SJSA1 (cell line): Measurements from ENCODE around the gene LOXL4. TPM values are rescaled to one million over a fixed set of nuclear protein-coding genes. Genes with fewer than 3 reads are reported as not detected.
"Not testable (repeated sequence)": the region's sequence is repeated elsewhere in the genome, so short reads cannot be mapped to it uniquely, and the experiment has no call there.

Source experiments
- DNase-seq, 2 experiments: peaks; one replicate each; pipeline ENCODE4 v3.0.0-alpha.2; 2015 to 2020; ENCODE audit warnings: low spot score in 2 of 2, low read depth in 1 of 2
- H3K27ac ChIP-seq: fragments of 250-450 bp; sonication (Bioruptor Pico); 2 replicates; pipeline ENCODE4 v1.5.1; 2020; ENCODE audit warnings: mild to moderate bottlenecking, moderate library complexity
- H3K27me3 ChIP-seq: fragments of 250-450 bp; sonication (Bioruptor Pico); replicated peaks from 2 replicates; pipeline ENCODE4 v1.5.1; 2020; ENCODE audit warnings: mild to moderate bottlenecking, moderate library complexity
- H3K36me3 ChIP-seq: fragments of 250-450 bp; sonication (Bioruptor Pico); 2 replicates; pipeline ENCODE4 v1.5.1; 2020; ENCODE audit warnings: mild to moderate bottlenecking
- H3K4me1 ChIP-seq: fragments of 250-450 bp; sonication (Bioruptor Pico); replicated peaks from 2 replicates; pipeline ENCODE4 v1.6.1; 2021; ENCODE audit warnings: mild to moderate bottlenecking
- H3K4me3 ChIP-seq: fragments of 250-450 bp; sonication (Bioruptor Pico); 2 replicates; pipeline ENCODE4 v1.5.1; 2020; ENCODE audit warnings: mild to moderate bottlenecking
- H3K9me3 ChIP-seq: fragments of 250-450 bp; sonication (Bioruptor Pico); replicated peaks from 2 replicates; pipeline ENCODE4 v1.5.1; 2020; ENCODE audit warnings: mild to moderate bottlenecking
- total RNA-seq: library from RNA; depleted of rRNA; stranded (reverse); fragments of >200 nt; shearing (Covaris generic); gene quantifications from 2 replicates; pipeline ENCODE4 v1.2.3, GENCODE V29; 2014

The LOXL4 gene
- total RNA-seq, 1 experiment from 2014 or later, result 0.55 TPM

DNA sequence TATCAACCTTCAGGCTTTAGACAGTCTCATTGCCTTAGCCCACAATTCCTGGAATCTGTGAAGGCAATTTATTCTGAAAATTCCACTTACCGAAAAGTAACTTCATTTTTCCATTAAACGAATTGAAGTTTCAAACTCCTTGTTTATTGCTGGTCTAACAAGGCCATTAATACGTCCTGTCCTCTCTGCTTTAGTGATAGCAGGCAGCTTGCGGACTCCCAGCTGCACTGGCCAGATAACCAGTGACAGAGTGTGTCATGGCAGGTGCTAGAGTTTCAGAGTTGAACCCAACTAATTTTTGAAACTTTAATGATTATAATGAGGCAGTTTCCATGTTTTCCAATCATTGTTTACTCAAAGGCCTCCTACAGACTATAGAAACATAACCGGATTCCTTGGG, 31.1 kb downstream of the LOXL4 start:
- peaks cover 39% of the 10 kb centered on the region for H3K36me3 ChIP-seq
- H3K27me3 ChIP-seq, result no peaks in the 10 kb centered on the region
- no peak overlapping the region for H3K27ac ChIP-seq
- H3K4me1 ChIP-seq, result no peaks in the 10 kb centered on the region
- no peaks in the 10 kb centered on the region for H3K9me3 ChIP-seq
- no peak for DNase-seq
- no peak overlapping the region for H3K4me3 ChIP-seq

DNA sequence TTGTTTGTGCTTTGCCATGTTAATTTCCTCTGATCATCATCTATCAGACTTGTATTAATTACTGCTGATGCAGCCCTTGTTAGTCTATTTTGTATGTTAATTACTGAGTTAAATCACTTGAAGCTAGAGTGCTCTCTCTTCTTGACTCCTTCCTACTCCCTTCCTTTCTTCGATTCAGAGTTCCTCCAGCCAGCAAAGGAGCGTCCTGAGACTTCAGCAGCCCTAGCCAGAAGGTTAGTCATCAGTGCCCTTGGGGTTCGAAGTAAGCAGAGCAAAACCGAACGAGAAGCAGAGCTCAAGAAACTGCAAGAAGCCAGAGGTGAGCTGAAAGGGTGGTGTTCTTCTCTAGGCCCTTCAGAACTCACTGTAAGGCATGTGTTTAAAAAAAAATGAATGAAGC, 32.1 kb downstream of the LOXL4 start:
- no peaks in the 10 kb centered on the region for H3K4me1 ChIP-seq
- H3K27me3 ChIP-seq, result no peaks in the 10 kb centered on the region
- DNase-seq, result no peak
- peaks cover 39% of the 10 kb centered on the region for H3K36me3 ChIP-seq
- H3K27ac ChIP-seq, result no peak overlapping the region
- no peaks in the 10 kb centered on the region for H3K9me3 ChIP-seq
- H3K4me3 ChIP-seq, result no peak overlapping the region

- no peak overlapping the region for H3K27ac ChIP-seq
- H3K4me3 ChIP-seq, result no peak overlapping the region
- DNase-seq, result no peak
- no peaks in the 10 kb centered on the region for H3K9me3 ChIP-seq
- H3K4me1 ChIP-seq, result no peaks in the 10 kb centered on the region
- no peaks in the 10 kb centered on the region for H3K27me3 ChIP-seq
- H3K36me3 ChIP-seq, result peaks cover 21% of the 10 kb centered on the region
Observed at GRCh38 chr10:98231417-98231816, 36.6 kb downstream of the LOXL4 start.

- H3K36me3 ChIP-seq, H3K4me3 ChIP-seq, H3K27me3 ChIP-seq, H3K9me3 ChIP-seq, H3K27ac ChIP-seq, H3K4me1 ChIP-seq, DNase-seq: not testable (repeated sequence)
Observed at GRCh38 chr10:98228266-98228665, 39.7 kb downstream of the LOXL4 start.

DNA sequence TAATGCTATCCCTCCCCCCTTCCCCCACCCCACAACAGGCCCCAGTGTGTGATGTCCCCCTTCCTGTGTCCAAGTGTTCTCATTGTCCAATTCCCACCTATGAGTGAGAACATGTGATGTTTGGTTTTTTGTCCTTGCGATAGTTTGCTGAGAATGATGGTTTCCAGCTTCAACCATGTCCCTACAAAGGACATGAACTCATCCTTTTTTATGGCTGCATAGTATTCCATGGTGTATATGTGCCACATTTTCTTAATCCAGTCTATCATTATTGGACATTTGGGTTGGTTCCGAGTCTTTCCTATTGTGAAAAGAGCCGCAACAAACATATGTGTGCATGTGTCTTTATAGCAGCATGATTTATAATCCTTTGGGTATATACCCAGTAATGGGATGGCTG, 40.3 kb downstream of the LOXL4 start:
- H3K36me3 ChIP-seq, H3K4me1 ChIP-seq, H3K4me3 ChIP-seq, H3K27me3 ChIP-seq, H3K27ac ChIP-seq, DNase-seq, H3K9me3 ChIP-seq: not testable (repeated sequence)

DNA sequence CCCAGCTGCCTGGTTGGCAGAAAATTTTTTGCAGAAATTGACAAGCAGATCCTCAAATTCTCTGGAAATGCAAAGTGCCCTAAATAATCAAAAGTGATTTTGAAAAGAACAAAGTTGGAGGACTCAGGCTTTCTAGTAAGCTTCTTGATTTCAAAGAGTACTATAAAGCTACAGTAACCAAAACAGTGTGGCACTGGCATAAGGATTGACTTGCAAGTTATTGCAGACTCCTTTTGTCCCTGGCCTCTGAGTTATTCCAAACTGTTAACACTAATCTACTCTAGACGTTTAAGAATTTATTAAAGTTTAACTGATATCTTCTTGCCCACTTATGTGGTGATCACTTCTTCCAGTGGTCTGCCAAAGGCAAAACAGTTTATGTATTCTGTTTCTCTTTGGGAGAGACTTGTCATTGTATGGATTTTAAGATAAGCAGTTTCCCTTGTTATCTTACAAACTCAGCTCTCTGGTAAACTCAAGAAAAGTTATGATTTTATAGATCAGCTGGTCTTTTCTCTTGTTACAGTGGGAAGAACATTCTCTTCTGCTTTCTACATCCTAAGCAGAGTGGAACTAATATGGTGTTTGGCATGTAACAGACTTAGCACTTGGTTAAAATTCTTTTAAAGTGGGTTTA, 41.4 kb downstream of the LOXL4 start:
- H3K27me3 ChIP-seq, result no peaks in the 10 kb centered on the region
- H3K4me1 ChIP-seq, result 0 out of 2 replicates have a peak, but pooled peaks cover 2% of the 10 kb centered on the region
- no peaks in the 10 kb centered on the region for H3K9me3 ChIP-seq
- no peaks in the 10 kb centered on the region for H3K36me3 ChIP-seq
- H3K27ac ChIP-seq, result no peak overlapping the region
- no peak for DNase-seq
- no peak overlapping the region for H3K4me3 ChIP-seq

DNA sequence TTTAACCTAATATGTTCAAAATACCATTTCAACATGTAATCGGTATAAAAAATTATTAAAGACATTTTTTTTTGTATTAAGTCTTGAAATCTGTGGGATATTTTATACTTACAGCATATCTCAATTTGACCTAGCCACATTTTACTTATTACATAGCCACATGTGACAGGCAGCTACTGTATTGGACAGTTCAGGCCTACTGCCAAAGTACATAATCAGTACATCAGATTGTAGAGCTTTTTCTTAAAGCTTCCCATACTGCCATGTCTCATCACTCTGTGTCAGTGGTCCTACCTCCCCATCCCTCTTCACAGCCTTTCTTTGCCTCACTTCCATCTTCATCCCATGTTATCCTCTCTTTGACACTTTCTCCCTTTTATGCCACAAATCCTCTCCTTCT, 43.0 kb downstream of the LOXL4 start:
- H3K4me1 ChIP-seq, result 0 out of 2 replicates have a peak, but pooled peaks cover 2% of the 10 kb centered on the region
- no peak overlapping the region for H3K27ac ChIP-seq
- no peak overlapping the region for H3K4me3 ChIP-seq
- no peaks in the 10 kb centered on the region for H3K36me3 ChIP-seq
- H3K9me3 ChIP-seq, result no peaks in the 10 kb centered on the region
- DNase-seq, result no peak
- no peaks in the 10 kb centered on the region for H3K27me3 ChIP-seq

- H3K4me1 ChIP-seq, result 0 out of 2 replicates have a peak, but pooled peaks cover 2% of the 10 kb centered on the region
- H3K27ac ChIP-seq, result no peak overlapping the region
- no peaks in the 10 kb centered on the region for H3K9me3 ChIP-seq
- H3K36me3 ChIP-seq, result no peaks in the 10 kb centered on the region
- no peak for DNase-seq
- H3K27me3 ChIP-seq, result no peaks in the 10 kb centered on the region
- H3K4me3 ChIP-seq, result no peak overlapping the region
Observed at GRCh38 chr10:98224509-98224908, 43.5 kb downstream of the LOXL4 start.

DNA sequence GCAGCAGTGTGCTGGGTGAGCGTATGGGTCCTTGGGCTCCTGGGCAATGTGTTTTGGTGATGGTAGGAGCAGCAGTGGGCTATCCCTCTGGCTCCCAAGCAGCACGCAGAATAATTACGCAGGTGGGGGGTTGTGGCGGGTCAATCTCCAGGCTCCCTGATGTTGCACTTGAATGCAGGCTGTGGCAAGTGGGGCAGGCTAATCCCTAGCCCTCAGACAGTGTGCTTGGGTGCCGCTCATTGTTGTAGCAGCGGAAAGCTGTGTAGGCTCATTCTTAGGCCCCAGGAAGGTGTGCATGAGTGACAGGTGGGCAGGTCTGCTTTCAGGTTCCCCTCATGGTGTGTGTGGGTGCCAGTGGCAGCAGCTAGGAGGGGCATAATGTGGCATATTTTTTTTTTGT, 44.1 kb downstream of the LOXL4 start:
- no peak for DNase-seq
- Histone ChIP-seq H3K36me3 (no peaks in the 10 kb centered on the region), H3K9me3 (no peaks in the 10 kb centered on the region), H3K27ac (no peak overlapping the region), H3K4me1 (0 out of 2 replicates have a peak, but pooled peaks cover 2% of the 10 kb centered on the region), H3K4me3 (no peak overlapping the region), H3K27me3 (no peaks in the 10 kb centered on the region)

- no peaks in the 10 kb centered on the region for H3K4me1 ChIP-seq
- H3K27me3 ChIP-seq, result no peaks in the 10 kb centered on the region
- no peaks in the 10 kb centered on the region for H3K9me3 ChIP-seq
- H3K4me3 ChIP-seq, result no peak overlapping the region
- no peak for DNase-seq
- H3K27ac ChIP-seq, result no peak overlapping the region
- no peaks in the 10 kb centered on the region for H3K36me3 ChIP-seq
Observed at GRCh38 chr10:98217801-98218200, 50.2 kb downstream of the LOXL4 start.

DNA sequence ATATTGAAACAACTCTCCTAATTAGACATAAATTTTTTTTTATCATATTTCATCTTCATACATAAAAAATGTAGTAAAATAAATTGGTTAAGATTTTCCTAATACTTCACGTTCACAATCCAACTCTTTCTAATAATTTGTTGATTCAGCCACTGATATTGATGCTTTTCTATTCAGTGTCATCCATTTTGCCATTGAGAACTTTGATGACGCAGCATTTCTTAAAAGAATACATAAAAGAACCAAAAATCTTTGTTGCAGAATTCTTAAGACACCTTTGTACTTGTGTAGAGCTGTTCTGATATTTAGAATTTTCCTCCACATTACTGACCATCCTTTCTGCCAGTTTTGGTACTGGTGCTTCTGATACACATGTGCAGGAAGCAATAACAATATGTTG, 52.6 kb downstream of the LOXL4 start:
- Histone ChIP-seq H3K4me3 (no peak overlapping the region), H3K36me3 (peaks cover 9% of the 10 kb centered on the region), H3K27ac (no peak overlapping the region), H3K9me3 (no peaks in the 10 kb centered on the region), H3K4me1 (no peaks in the 10 kb centered on the region), H3K27me3 (no peaks in the 10 kb centered on the region)
- DNase-seq, result no peak

GRCh38 chr10:98213740-98214139, 54.3 kb downstream of the LOXL4 start:
- no peaks in the 10 kb centered on the region for H3K9me3 ChIP-seq
- H3K36me3 ChIP-seq, result peaks cover 20% of the 10 kb centered on the region
- no peak overlapping the region for H3K27ac ChIP-seq
- H3K27me3 ChIP-seq, result no peaks in the 10 kb centered on the region
- no peak overlapping the region for H3K4me3 ChIP-seq
- DNase-seq, result no peak
- no peaks in the 10 kb centered on the region for H3K4me1 ChIP-seq

DNA sequence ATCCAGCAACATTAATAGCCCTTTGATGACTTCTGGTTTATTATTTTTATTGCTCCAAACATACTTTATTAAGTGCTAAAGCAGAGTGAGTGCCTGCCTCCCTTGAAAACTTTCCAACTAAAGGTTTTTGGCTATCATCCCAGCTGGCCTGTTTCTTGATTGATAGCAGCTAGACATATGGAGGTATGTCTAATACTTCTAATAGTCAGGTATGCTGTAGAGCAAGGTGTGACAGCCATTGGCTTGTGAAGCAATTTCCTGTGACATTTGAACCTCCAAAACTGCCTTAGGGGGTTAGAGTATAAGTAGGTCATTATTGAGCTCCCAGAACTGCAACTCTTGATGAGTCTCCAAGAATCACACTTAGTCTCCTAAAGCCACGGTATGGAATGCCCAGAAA, 55.8 kb downstream of the LOXL4 start:
- Histone ChIP-seq H3K9me3 (no peaks in the 10 kb centered on the region), H3K27me3 (no peaks in the 10 kb centered on the region), H3K27ac (no peak overlapping the region), H3K36me3 (peaks cover 27% of the 10 kb centered on the region), H3K4me3 (no peak overlapping the region), H3K4me1 (no peaks in the 10 kb centered on the region)
- no peak for DNase-seq

GRCh38 chr10:98209441-98209840, 58.6 kb downstream of the LOXL4 start:
- Histone ChIP-seq H3K27ac (no peak overlapping the region), H3K36me3 (peaks cover 27% of the 10 kb centered on the region), H3K4me1 (no peaks in the 10 kb centered on the region), H3K4me3 (no peak overlapping the region), H3K9me3 (no peaks in the 10 kb centered on the region), H3K27me3 (no peaks in the 10 kb centered on the region)
- no peak for DNase-seq

DNA sequence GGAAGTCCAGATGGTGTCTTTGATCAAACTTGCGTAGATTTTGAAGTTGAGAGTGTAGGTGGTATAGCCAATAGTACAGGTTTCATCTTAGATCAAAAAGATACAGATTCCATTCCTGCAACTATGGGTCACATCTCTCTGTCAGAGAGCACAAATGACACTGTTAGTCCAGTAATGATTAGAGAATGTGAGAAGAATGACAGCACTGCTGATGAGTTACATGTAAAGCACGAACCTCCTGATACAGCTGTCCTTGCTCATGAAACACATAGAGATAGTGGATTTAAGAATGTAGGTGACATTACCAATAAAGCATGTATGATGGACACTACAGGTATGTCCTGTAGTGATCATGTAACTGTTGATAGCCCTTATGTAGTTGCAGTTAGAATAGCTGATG, 59.1 kb downstream of the LOXL4 start:
- H3K27ac ChIP-seq, result no peak overlapping the region
- H3K36me3 ChIP-seq, result peaks cover 27% of the 10 kb centered on the region
- H3K9me3 ChIP-seq, result no peaks in the 10 kb centered on the region
- no peak for DNase-seq
- no peaks in the 10 kb centered on the region for H3K27me3 ChIP-seq
- H3K4me3 ChIP-seq, result no peak overlapping the region
- no peaks in the 10 kb centered on the region for H3K4me1 ChIP-seq
